Measurements from ENCODE around the gene OLFM3. TPM values are rescaled to one million over a fixed set of nuclear protein-coding genes. Genes with fewer than 3 reads are reported as not detected.

OLFM3 gene
- total and polyA plus RNA-seq, 2 donors (not counting 3 experiments of a cell fraction or from before 2014, with no cell fraction given) = not detected

DNA sequence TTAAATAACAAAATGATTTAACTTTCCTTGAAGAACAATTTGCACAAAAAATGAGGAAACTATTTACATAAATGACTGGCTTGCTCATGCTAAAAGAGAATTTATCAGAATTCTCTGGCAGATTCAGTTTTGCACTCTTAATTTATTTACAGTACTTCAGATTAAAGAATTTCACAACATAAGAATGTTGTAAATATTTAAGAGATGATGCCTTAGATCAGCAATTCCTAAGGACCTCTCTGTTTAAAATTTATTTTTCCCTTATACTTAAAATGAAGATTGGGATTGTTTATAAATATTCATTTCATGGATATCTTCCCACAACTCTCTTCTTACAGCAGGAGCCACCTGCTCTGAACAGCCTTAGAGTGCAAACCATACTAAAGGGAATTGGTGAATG, 120.8 kb downstream of the OLFM3 start:
- no peaks in the 10 kb centered on the region for H3K9me1 ChIP-seq (replicated peaks; ENCODE audit: control insufficient read depth, extremely low read depth, insufficient read depth, low read length)
- no peaks in the 10 kb centered on the region for H3K79me2 ChIP-seq (ENCODE audit: control insufficient read depth, insufficient read depth, low read length)
- no peak overlapping the region for H3K9ac ChIP-seq (replicated peaks; ENCODE audit: extremely low read depth, insufficient read depth, low read length)
- no peaks in the 10 kb centered on the region for H4K20me1 ChIP-seq (replicated peaks; ENCODE audit: control insufficient read depth, extremely low read depth, insufficient read depth, low read length)
- CTCF ChIA-PET = interaction anchor here (1.1 to 1.9 kb wide), 4 partner anchors 10 to 32 kb away, joined by 3 to 5 read pairs (median 4); no protein-coding TSS in a partner anchor
- intact Hi-C loops (cut with micrococcal nuclease) (no loop called here), dilution Hi-C loops (cut with MboI; ENCODE audit: extremely low pct_ligation_motif_present, low sequenced_read_pairs) (no loop called here)
- no peaks in the 10 kb centered on the region for H3K27me3 ChIP-seq (ENCODE audit: control insufficient read depth in 2 of 2, insufficient read depth in 2 of 2, low read length in 2 of 2)
- H2AFZ ChIP-seq (ENCODE audit: low read depth, low read length) = no peak overlapping the region
- BruUV-seq (replicated peaks) = no TSS peak
- no peaks in the 10 kb centered on the region for H3K4me1 ChIP-seq (ENCODE audit: control insufficient read depth, extremely low read depth, insufficient read depth, low read length)
- no peak for TF ChIP-seq GATA2 (IDR thresholded peaks at IDR 0.05; ENCODE audit: insufficient read depth, insufficient read length, low read depth, low read length)
- no peak for TF ChIP-seq EZH2 (IDR thresholded peaks at IDR 0.05; ENCODE audit: borderline replicate concordance, low read depth, low read length, severe bottlenecking)
- TF ChIP-seq POLR2AphosphoS5 (IDR thresholded peaks at IDR 0.05; ENCODE audit: insufficient read depth, low read depth, low read length) = no peak
- TF ChIP-seq, protein P1, sequence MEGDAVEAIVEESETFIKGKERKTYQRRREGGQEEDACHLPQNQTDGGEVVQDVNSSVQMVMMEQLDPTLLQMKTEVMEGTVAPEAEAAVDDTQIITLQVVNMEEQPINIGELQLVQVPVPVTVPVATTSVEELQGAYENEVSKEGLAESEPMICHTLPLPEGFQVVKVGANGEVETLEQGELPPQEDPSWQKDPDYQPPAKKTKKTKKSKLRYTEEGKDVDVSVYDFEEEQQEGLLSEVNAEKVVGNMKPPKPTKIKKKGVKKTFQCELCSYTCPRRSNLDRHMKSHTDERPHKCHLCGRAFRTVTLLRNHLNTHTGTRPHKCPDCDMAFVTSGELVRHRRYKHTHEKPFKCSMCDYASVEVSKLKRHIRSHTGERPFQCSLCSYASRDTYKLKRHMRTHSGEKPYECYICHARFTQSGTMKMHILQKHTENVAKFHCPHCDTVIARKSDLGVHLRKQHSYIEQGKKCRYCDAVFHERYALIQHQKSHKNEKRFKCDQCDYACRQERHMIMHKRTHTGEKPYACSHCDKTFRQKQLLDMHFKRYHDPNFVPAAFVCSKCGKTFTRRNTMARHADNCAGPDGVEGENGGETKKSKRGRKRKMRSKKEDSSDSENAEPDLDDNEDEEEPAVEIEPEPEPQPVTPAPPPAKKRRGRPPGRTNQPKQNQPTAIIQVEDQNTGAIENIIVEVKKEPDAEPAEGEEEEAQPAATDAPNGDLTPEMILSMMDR (IDR thresholded peaks at IDR 0.05; ENCODE audit: extremely low read depth in 1 of 2, insufficient read depth in 1 of 2, low read depth in 1 of 2, low read length in 2 of 2) = no peak
- TF ChIP-seq JUN (IDR thresholded peaks at IDR 0.05; ENCODE audit: borderline replicate concordance, insufficient read depth, insufficient read length, low read depth) = no peak
- TF ChIP-seq MYC (IDR thresholded peaks at IDR 0.05; ENCODE audit: low read depth, low read length) = no peak
- no peak for TF ChIP-seq POLR2A (IDR thresholded peaks at IDR 0.05; ENCODE audit: low read depth, low read length)
- TF ChIP-seq FOS (IDR thresholded peaks at IDR 0.05; ENCODE audit: borderline replicate concordance, insufficient read depth, low read length) = no peak
- TF ChIP-seq, protein P2, sequence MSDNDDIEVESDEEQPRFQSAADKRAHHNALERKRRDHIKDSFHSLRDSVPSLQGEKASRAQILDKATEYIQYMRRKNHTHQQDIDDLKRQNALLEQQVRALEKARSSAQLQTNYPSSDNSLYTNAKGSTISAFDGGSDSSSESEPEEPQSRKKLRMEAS (IDR thresholded peaks at IDR 0.05; ENCODE audit: insufficient read depth, insufficient read length) = no peak
- DNase-seq (ENCODE audit: low read depth, low spot score) = no peak
- H3K4me2 ChIP-seq (ENCODE audit: insufficient read depth, low read length) = no peak overlapping the region
- no peak overlapping the region for H3K4me3 ChIP-seq (replicated peaks in 1 of 3; ENCODE audit: insufficient read depth in 1 of 3, low read depth in 1 of 3, low read length in 3 of 3)
- FAIRE-seq = no peak
- H3K27ac ChIP-seq (ENCODE audit: insufficient read depth, low read depth, low read length) = no peak overlapping the region
- no peaks in the 10 kb centered on the region for H3K36me3 ChIP-seq (ENCODE audit: control insufficient read depth in 2 of 2, extremely low read depth in 1 of 2, insufficient read depth in 2 of 2, low read length in 2 of 2)
- no peaks in the 10 kb centered on the region for H3K9me3 ChIP-seq (replicated peaks; ENCODE audit: control insufficient read depth, insufficient read depth, low read length)
- POLR2A ChIA-PET = no interaction called here

All from endothelial cell of umbilical vein (primary cell).